ENCODE measurements around the gene ZNF451.
A peak's percentile ranks its signal among the peaks of the same experiment; 100 is the strongest.

ZNF451 gene

DNA sequence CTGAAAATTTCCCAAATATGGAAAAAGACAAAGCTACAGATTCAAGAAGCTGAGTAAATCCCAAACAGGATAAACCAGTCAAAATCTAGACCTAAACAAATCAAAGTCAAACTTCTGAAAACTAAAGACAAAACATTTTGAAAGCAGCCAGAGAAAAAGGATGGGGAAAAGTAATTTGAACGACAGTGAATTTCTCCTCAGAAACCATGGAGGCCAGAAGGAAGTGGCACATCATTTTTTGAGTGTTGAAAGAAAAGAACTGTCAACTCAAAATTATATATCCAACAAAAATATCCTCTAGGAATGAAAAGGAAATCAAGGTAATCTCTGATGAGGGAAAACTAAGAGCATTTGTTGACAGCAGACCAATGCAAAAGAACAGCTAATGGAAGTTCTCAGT is 125.3 kb downstream of the ZNF451 start:
- no peak for DNase-seq

DNA sequence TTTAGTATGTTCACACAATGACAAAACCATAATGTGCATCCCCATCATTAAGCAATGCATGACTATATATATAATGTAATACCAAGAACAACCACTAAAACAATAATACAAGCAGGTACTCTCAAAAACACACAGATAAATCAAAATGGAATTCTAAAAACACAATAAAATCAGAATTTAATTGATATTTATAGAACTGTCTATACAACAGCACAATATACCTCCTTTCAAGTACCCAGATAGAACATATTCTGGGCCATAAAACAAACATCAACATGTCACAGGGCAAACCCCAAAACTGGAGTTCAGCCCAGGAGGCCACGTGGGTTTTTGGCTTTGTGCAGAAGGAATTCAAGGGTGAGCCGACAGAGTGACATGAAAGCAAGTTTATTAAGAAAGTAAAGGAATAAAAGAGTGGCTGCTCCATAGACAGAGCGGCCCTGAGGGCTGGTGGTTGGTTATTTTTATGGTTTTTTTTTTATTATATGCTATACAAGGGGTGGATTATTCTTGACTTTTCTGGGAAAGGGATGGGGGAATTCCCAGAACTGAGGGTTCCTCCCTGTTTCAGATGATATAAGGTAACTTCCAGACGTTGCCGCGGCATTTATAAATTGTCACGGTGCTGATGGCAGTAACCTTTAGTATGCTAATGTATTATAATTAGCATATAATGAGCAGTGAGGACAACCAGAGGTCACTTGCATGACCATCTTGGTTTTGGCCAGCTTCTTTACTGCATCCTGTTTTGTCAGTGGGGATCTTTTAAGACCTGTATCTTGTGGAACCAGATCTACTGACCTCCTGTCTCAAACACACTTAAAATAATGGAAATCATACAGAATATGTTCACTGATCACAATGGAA is 126.5 kb downstream of the ZNF451 start:
- peak; percentile 21 to 28 for DNase-seq

GRCh38 chr6:57217270-57217669 is 127.3 kb downstream of the ZNF451 start:
- DNase-seq: no peak

Measured in AML-193 (cell line).